ENCODE results near the gene FGD3. TPM values are rescaled to one million over a fixed set of nuclear protein-coding genes. Genes with fewer than 3 reads are reported as not detected.

The FGD3 gene
- total and polyA plus RNA-seq, 9 of the 15 experiments (the other 6 are each of a cell fraction or from before 2014, with no cell fraction given), result 0.07 to 1.3 (median 0.29) TPM

DNA sequence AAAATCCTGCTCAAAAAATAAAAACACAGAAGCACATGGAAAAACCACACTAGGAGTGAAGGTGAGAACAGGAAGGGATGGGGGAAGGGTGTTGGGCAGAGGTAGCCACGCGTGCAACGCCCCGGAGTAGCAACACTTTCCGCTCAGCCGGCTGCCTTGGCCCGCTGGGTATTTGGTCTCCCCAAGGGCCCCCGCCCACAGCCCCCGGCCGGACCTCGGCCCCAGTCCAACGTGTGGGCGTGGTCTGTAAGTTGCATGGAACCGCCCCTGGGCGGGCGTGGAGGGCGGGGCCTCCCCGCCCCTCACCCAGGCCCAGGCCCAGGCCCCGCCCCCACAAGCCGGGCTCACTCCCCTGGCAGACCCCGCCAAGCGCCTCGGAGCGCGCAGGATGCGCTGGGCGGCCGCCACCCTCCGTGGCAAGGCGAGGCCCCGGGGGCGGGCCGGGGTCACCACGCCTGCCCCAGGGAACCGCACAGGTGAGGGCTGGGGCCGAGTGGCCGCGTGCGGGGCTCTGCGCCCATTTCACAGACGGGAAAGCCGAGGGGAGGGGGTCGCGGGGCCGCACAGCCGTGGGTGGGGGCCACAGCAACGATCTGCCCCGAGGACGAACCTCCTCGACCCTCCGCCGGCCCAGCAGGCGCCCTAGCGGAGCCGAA, 111.2 kb downstream of the FGD3 start, which contains the start of gene SUSD3 (continued):
- TF ChIP-seq, protein P1, sequence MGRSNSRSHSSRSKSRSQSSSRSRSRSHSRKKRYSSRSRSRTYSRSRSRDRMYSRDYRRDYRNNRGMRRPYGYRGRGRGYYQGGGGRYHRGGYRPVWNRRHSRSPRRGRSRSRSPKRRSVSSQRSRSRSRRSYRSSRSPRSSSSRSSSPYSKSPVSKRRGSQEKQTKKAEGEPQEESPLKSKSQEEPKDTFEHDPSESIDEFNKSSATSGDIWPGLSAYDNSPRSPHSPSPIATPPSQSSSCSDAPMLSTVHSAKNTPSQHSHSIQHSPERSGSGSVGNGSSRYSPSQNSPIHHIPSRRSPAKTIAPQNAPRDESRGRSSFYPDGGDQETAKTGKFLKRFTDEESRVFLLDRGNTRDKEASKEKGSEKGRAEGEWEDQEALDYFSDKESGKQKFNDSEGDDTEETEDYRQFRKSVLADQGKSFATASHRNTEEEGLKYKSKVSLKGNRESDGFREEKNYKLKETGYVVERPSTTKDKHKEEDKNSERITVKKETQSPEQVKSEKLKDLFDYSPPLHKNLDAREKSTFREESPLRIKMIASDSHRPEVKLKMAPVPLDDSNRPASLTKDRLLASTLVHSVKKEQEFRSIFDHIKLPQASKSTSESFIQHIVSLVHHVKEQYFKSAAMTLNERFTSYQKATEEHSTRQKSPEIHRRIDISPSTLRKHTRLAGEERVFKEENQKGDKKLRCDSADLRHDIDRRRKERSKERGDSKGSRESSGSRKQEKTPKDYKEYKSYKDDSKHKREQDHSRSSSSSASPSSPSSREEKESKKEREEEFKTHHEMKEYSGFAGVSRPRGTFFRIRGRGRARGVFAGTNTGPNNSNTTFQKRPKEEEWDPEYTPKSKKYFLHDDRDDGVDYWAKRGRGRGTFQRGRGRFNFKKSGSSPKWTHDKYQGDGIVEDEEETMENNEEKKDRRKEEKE (IDR thresholded peaks at IDR 0.05; ENCODE audit: borderline replicate concordance in 1 of 2, control insufficient read depth in 1 of 2, low read depth in 2 of 2, low read length in 1 of 2), result no peak
- TF ChIP-seq ZNF75A (CRISPR knock-in tag; IDR thresholded peaks at IDR 0.05), result no peak
- TF ChIP-seq CBX3 (IDR thresholded peaks at IDR 0.05; ENCODE audit: borderline replicate concordance in 1 of 2, low read length in 2 of 2), result no peak
- TF ChIP-seq, protein P2, sequence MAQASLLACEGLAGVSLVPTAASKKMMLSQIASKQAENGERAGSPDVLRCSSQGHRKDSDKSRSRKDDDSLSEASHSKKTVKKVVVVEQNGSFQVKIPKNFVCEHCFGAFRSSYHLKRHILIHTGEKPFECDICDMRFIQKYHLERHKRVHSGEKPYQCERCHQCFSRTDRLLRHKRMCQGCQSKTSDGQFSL (CRISPR knock-in tag; IDR thresholded peaks at IDR 0.05), result no peak
- TF ChIP-seq, protein P2 (tag; IDR thresholded peaks at IDR 0.05), result no peak
- no peak for TF ChIP-seq U2AF2 (optimal IDR thresholded peaks at IDR 0.05; ENCODE audit: low read depth, low read length)
- TF ChIP-seq ZNF408 (CRISPR knock-in tag; IDR thresholded peaks at IDR 0.05; ENCODE audit: low read depth), result no peak
- TF ChIP-seq, protein P3, sequence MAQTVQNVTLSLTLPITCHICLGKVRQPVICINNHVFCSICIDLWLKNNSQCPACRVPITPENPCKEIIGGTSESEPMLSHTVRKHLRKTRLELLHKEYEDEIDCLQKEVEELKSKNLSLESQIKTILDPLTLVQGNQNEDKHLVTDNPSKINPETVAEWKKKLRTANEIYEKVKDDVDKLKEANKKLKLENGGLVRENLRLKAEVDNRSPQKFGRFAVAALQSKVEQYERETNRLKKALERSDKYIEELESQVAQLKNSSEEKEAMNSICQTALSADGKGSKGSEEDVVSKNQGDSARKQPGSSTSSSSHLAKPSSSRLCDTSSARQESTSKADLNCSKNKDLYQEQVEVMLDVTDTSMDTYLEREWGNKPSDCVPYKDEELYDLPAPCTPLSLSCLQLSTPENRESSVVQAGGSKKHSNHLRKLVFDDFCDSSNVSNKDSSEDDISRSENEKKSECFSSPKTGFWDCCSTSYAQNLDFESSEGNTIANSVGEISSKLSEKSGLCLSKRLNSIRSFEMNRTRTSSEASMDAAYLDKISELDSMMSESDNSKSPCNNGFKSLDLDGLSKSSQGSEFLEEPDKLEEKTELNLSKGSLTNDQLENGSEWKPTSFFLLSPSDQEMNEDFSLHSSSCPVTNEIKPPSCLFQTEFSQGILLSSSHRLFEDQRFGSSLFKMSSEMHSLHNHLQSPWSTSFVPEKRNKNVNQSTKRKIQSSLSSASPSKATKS (CRISPR knock-in tag; IDR thresholded peaks at IDR 0.05), result no peak
- TF ChIP-seq ZNF76 (CRISPR knock-in tag; IDR thresholded peaks at IDR 0.05; ENCODE audit: borderline replicate concordance), result no peak
- TF ChIP-seq, protein P4, sequence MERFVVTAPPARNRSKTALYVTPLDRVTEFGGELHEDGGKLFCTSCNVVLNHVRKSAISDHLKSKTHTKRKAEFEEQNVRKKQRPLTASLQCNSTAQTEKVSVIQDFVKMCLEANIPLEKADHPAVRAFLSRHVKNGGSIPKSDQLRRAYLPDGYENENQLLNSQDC (CRISPR knock-in tag; IDR thresholded peaks at IDR 0.05), result no peak
- TF ChIP-seq KLF13 (tag; IDR thresholded peaks at IDR 0.05; ENCODE audit: borderline replicate concordance, low read depth), result peak; percentile 20; the same call in 1 of the 2 replicates
- TF ChIP-seq ZNF589 (CRISPR knock-in tag; IDR thresholded peaks at IDR 0.05; ENCODE audit: low read depth), result 0 out of 2 replicates have a peak, but pooled peaks have one; percentile 54
- no peak for TF ChIP-seq EP400 (IDR thresholded peaks at IDR 0.05)
- TF ChIP-seq U2AF1 (optimal IDR thresholded peaks at IDR 0.05; ENCODE audit: low read depth, low read length), result no peak
- no peak for TF ChIP-seq ZNF561 (CRISPR knock-in tag; conservative IDR thresholded peaks at IDR 0.05)
- no peak for TF ChIP-seq KLF6 (CRISPR knock-in tag; IDR thresholded peaks at IDR 0.05; ENCODE audit: borderline replicate concordance)
- TF ChIP-seq, protein P5, sequence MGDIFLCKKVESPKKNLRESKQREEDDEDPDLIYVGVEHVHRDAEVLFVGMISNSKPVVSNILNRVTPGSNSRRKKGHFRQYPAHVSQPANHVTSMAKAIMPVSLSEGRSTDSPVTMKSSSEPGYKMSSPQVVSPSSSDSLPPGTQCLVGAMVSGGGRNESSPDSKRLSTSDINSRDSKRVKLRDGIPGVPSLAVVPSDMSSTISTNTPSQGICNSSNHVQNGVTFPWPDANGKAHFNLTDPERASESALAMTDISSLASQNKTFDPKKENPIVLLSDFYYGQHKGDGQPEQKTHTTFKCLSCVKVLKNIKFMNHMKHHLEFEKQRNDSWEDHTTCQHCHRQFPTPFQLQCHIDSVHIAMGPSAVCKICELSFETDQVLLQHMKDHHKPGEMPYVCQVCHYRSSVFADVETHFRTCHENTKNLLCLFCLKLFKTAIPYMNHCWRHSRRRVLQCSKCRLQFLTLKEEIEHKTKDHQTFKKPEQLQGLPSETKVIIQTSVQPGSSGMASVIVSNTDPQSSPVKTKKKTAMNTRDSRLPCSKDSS (IDR thresholded peaks at IDR 0.05; ENCODE audit: low read depth, partially characterized antibody), result no peak
- no peak for TF ChIP-seq NR2C2 (CRISPR knock-in tag; IDR thresholded peaks at IDR 0.05)
- no peak for TF ChIP-seq NR2C2 (tag; IDR thresholded peaks at IDR 0.05)

Data from K562 (cell line).